Measurements from ENCODE around the gene SLC13A2.

SLC13A2 gene

GRCh38 chr17:28501421-28502284 is 28.2 kb downstream of the SLC13A2 start:
- no peak for DNase-seq (ENCODE audit: low read depth, low spot score)
- no peaks in the 10 kb centered on the region for H3K9me3 ChIP-seq (ENCODE audit: low read depth, low read length)
- H3K36me3 ChIP-seq (ENCODE audit: insufficient read depth, low read length): no peaks in the 10 kb centered on the region
- no peak overlapping the region for H3K4me3 ChIP-seq
- no peak for TF ChIP-seq EZH2 (IDR thresholded peaks at IDR 0.05)
- no peak for TF ChIP-seq FOXP2 (optimal IDR thresholded peaks at IDR 0.05; ENCODE audit: control extremely low read depth, extremely low read length, insufficient read depth)
- TF ChIP-seq POLR2AphosphoS5 (IDR thresholded peaks at IDR 0.05; ENCODE audit: borderline replicate concordance, low read depth, low read length): no peak
- no peak overlapping the region for H3K27ac ChIP-seq
- H3K9ac ChIP-seq (ENCODE audit: insufficient read length): no peak overlapping the region

- no peak overlapping the region for H3K4me3 ChIP-seq
- H3K9ac ChIP-seq (ENCODE audit: insufficient read length): no peak overlapping the region
- H3K27ac ChIP-seq: no peak overlapping the region
- TF ChIP-seq EZH2 (IDR thresholded peaks at IDR 0.05): no peak
- no peak for TF ChIP-seq FOXP2 (optimal IDR thresholded peaks at IDR 0.05; ENCODE audit: control extremely low read depth, extremely low read length, insufficient read depth)
- TF ChIP-seq POLR2AphosphoS5 (IDR thresholded peaks at IDR 0.05; ENCODE audit: borderline replicate concordance, low read depth, low read length): no peak
- no peaks in the 10 kb centered on the region for H3K36me3 ChIP-seq (ENCODE audit: insufficient read depth, low read length)
- DNase-seq (ENCODE audit: low read depth, low spot score): no peak
- H3K9me3 ChIP-seq (ENCODE audit: low read depth, low read length): no peaks in the 10 kb centered on the region
Measured at GRCh38 chr17:28503420-28503819, 30.0 kb downstream of the SLC13A2 start.

- Histone ChIP-seq H3K4me3 (no peak within 1 kb of the TSS), H3K27ac (no peak within 1 kb of the TSS), H3K9me3 (ENCODE audit: low read depth, low read length) (no peaks in the 10 kb centered on the region), H3K36me3 (ENCODE audit: insufficient read depth, low read length) (no peaks in the 10 kb centered on the region), H3K9ac (ENCODE audit: insufficient read length) (no peak within 1 kb of the TSS)
- no peak for DNase-seq (ENCODE audit: low read depth, low spot score)
- TF ChIP-seq POLR2AphosphoS5 (IDR thresholded peaks at IDR 0.05; ENCODE audit: borderline replicate concordance, low read depth, low read length): no peak
- no peak for TF ChIP-seq EZH2 (IDR thresholded peaks at IDR 0.05)
- no peak for TF ChIP-seq FOXP2 (optimal IDR thresholded peaks at IDR 0.05; ENCODE audit: control extremely low read depth, extremely low read length, insufficient read depth)
Measured at GRCh38 chr17:28505986-28506665, 32.7 kb downstream of the SLC13A2 start, which contains the start of gene FOXN1. Gene FOXN1 (plus strand): TSS chr17:28506348. CDS start chr17:28523970, 17,622 bp downstream.

GRCh38 chr17:28506763-28507487 is 33.5 kb downstream of the SLC13A2 start:
- TF ChIP-seq POLR2AphosphoS5 (IDR thresholded peaks at IDR 0.05; ENCODE audit: borderline replicate concordance, low read depth, low read length): no peak
- no peak for TF ChIP-seq FOXP2 (optimal IDR thresholded peaks at IDR 0.05; ENCODE audit: control extremely low read depth, extremely low read length, insufficient read depth)
- TF ChIP-seq EZH2 (IDR thresholded peaks at IDR 0.05): no peak
- Histone ChIP-seq H3K27ac (no peak overlapping the region), H3K9ac (ENCODE audit: insufficient read length) (no peak overlapping the region), H3K9me3 (ENCODE audit: low read depth, low read length) (no peaks in the 10 kb centered on the region), H3K4me3 (no peak overlapping the region), H3K36me3 (ENCODE audit: insufficient read depth, low read length) (no peaks in the 10 kb centered on the region)
- no peak for DNase-seq (ENCODE audit: low read depth, low spot score)

GRCh38 chr17:28507567-28508203 is 34.2 kb downstream of the SLC13A2 start:
- no peak for DNase-seq (ENCODE audit: low read depth, low spot score)
- H3K9ac ChIP-seq (ENCODE audit: insufficient read length): no peak overlapping the region
- TF ChIP-seq FOXP2 (optimal IDR thresholded peaks at IDR 0.05; ENCODE audit: control extremely low read depth, extremely low read length, insufficient read depth): no peak
- no peak for TF ChIP-seq POLR2AphosphoS5 (IDR thresholded peaks at IDR 0.05; ENCODE audit: borderline replicate concordance, low read depth, low read length)
- TF ChIP-seq EZH2 (IDR thresholded peaks at IDR 0.05): no peak
- no peaks in the 10 kb centered on the region for H3K36me3 ChIP-seq (ENCODE audit: insufficient read depth, low read length)
- H3K4me3 ChIP-seq: no peak overlapping the region
- H3K9me3 ChIP-seq (ENCODE audit: low read depth, low read length): no peaks in the 10 kb centered on the region
- H3K27ac ChIP-seq: no peak overlapping the region

- Histone ChIP-seq H3K27ac (no peak overlapping the region), H3K9me3 (ENCODE audit: low read depth, low read length) (no peaks in the 10 kb centered on the region), H3K36me3 (ENCODE audit: insufficient read depth, low read length) (no peaks in the 10 kb centered on the region), H3K9ac (ENCODE audit: insufficient read length) (no peak overlapping the region), H3K4me3 (no peak overlapping the region)
- DNase-seq (ENCODE audit: low read depth, low spot score): no peak
- TF ChIP-seq EZH2 (IDR thresholded peaks at IDR 0.05) (no peak), FOXP2 (optimal IDR thresholded peaks at IDR 0.05; ENCODE audit: control extremely low read depth, extremely low read length, insufficient read depth) (no peak), POLR2AphosphoS5 (IDR thresholded peaks at IDR 0.05; ENCODE audit: borderline replicate concordance, low read depth, low read length) (no peak)
Measured at GRCh38 chr17:28508211-28508724, 34.8 kb downstream of the SLC13A2 start.

GRCh38 chr17:28509789-28510188 is 36.3 kb downstream of the SLC13A2 start:
- Histone ChIP-seq H3K9ac (ENCODE audit: insufficient read length) (no peak overlapping the region), H3K27ac (no peak overlapping the region), H3K36me3 (ENCODE audit: insufficient read depth, low read length) (no peaks in the 10 kb centered on the region), H3K9me3 (ENCODE audit: low read depth, low read length) (no peaks in the 10 kb centered on the region), H3K4me3 (no peak overlapping the region)
- TF ChIP-seq POLR2AphosphoS5 (IDR thresholded peaks at IDR 0.05; ENCODE audit: borderline replicate concordance, low read depth, low read length): no peak
- TF ChIP-seq EZH2 (IDR thresholded peaks at IDR 0.05): no peak
- no peak for TF ChIP-seq FOXP2 (optimal IDR thresholded peaks at IDR 0.05; ENCODE audit: control extremely low read depth, extremely low read length, insufficient read depth)
- no peak for DNase-seq (ENCODE audit: low read depth, low spot score)
